PFSK-1 (cell line): ENCODE data around the gene CGB1.

ENCODE experiments used
- FOXP2 ChIP-seq: optimal IDR thresholded peaks from 2 replicates; pipeline ENCODE3; 2011; ENCODE audit warnings: borderline replicate concordance, control low read depth, inconsistent platforms; ENCODE audit not compliant: insufficient read depth; ENCODE audit errors: extremely low read length, extremely low read depth
- POLR2AphosphoS5 ChIP-seq: IDR thresholded peaks from 2 replicates; pipeline ENCODE4 v1.6.1; 2012; ENCODE audit warnings: low read depth, mild to moderate bottlenecking, control low read depth, low read length, moderate library complexity
- REST ChIP-seq, 2 experiments: IDR thresholded peaks; 2 replicates each; pipeline versions ENCODE4 v1.6.1 to v1.8.0; 2011 to 2012; ENCODE audit warnings: low read depth in 2 of 2, low read length in 2 of 2, control low read depth in 1 of 2, inconsistent platforms in 1 of 2, mild to moderate bottlenecking in 1 of 2, moderate library complexity in 1 of 2; ENCODE audit not compliant: insufficient read depth in 1 of 2
- SIN3A ChIP-seq: IDR thresholded peaks from 2 replicates; pipeline ENCODE4 v1.6.1; 2012; ENCODE audit warnings: mild to moderate bottlenecking, low read length, moderate library complexity, borderline replicate concordance; ENCODE audit not compliant: insufficient read depth
- TAF1 ChIP-seq: IDR thresholded peaks from 2 replicates; pipeline ENCODE4 v1.6.1; 2012; ENCODE audit warnings: low read length, control low read depth, borderline replicate concordance; ENCODE audit not compliant: insufficient read depth

CGB1 gene

DNA sequence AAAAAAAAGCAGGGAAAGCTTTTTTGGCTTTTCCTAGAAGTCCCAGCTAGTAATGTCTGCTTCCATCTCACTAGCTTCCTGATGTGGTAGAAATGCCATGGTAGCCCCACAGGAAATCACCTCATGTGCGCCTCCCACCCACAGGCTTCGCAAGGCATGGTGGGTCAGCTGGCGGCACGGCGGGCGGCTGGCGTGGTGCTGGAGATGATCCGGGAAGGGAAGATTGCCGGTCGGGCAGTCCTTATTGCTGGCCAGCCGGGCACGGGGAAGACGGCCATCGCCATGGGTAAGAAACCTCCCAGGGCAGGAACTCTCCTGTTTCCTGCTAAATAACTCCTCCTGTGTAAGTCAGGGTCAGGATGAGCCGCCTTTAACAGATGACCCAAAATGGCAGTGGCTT, 32.6 kb downstream of the CGB1 start:
- TF ChIP-seq SIN3A (no peak), FOXP2 (no peak), POLR2AphosphoS5 (no peak), REST (IDR thresholded peaks at IDR 0.05; ENCODE audit: insufficient read depth in 1 of 2, low read depth in 2 of 2, low read length in 2 of 2) (no peak), TAF1 (no peak)

GRCh38 chr19:48999481-49000325, 37.0 kb downstream of the CGB1 start:
- no peak for TF ChIP-seq POLR2AphosphoS5
- TF ChIP-seq FOXP2, result peak; percentile 50
- no peak for TF ChIP-seq SIN3A
- TF ChIP-seq TAF1, result no peak

- no peak for TF ChIP-seq REST (IDR thresholded peaks at IDR 0.05; ENCODE audit: insufficient read depth in 1 of 2, low read depth in 2 of 2, low read length in 2 of 2)
- TF ChIP-seq FOXP2, result no peak
- TF ChIP-seq TAF1, result no peak
Observed at GRCh38 chr19:48997972-48998371, 38.7 kb downstream of the CGB1 start.

GRCh38 chr19:48994035-48994386, 42.7 kb downstream of the CGB1 start:
- TF ChIP-seq REST (IDR thresholded peaks at IDR 0.05; ENCODE audit: insufficient read depth in 1 of 2, low read depth in 2 of 2, low read length in 2 of 2), result no peak
- no peak for TF ChIP-seq FOXP2
- no peak for TF ChIP-seq SIN3A

GRCh38 chr19:48993175-48994034, 43.3 kb downstream of the CGB1 start, which contains the start of the genes GYS1 and RUVBL2:
Gene GYS1, minus strand, starts transcription at chr19:48993309. Its CDS starts 197 bp downstream, at chr19:48993112.
Gene RUVBL2, plus strand, starts transcription at chr19:48993887. Its CDS starts 25 bp downstream, at chr19:48993912.
- TF ChIP-seq POLR2AphosphoS5, result peak; percentile 85
- TF ChIP-seq FOXP2, result peak; percentile 19
- no peak for TF ChIP-seq REST (IDR thresholded peaks at IDR 0.05; ENCODE audit: insufficient read depth in 1 of 2, low read depth in 2 of 2, low read length in 2 of 2)
- TF ChIP-seq TAF1, result peak; percentile 96
- peak; percentile 87 for TF ChIP-seq SIN3A
